Loucy (cell line): ENCODE measurements around the gene ADAM30.

Source experiments
- H2AFZ ChIP-seq: fragments of 200-600 bp; sonication (generic); 2 replicates; pipeline ENCODE4 v1.6.0; 2016; ENCODE audit warnings: antibody characterized with exemption, mild to moderate bottlenecking, low read length, moderate library complexity
- H3F3A ChIP-seq: fragments of 200-600 bp; 2 replicates; pipeline ENCODE4 v1.6.0; 2016; ENCODE audit warnings: antibody characterized with exemption, low read depth, mild to moderate bottlenecking
- H3K27me3 ChIP-seq: fragments of 200-600 bp; sonication (generic); 2 replicates; pipeline ENCODE4 v1.6.1; 2014; ENCODE audit warnings: low read length, mild to moderate bottlenecking; ENCODE audit not compliant: insufficient read depth, poor library complexity, severe bottlenecking
- H3K36me3 ChIP-seq: fragments of 200-600 bp; sonication (generic); 2 replicates; pipeline ENCODE4 v1.6.1; 2016; ENCODE audit warnings: low read length; ENCODE audit not compliant: insufficient read depth
- H3K4me1 ChIP-seq: fragments of 200-600 bp; sonication (generic); 2 replicates; pipeline ENCODE4 v1.5.1; 2014; ENCODE audit warnings: low read length, mild to moderate bottlenecking; ENCODE audit not compliant: insufficient read depth, poor library complexity, severe bottlenecking
- H3K4me2 ChIP-seq: fragments of 200-600 bp; sonication (generic); 2 replicates; pipeline ENCODE4 v1.6.0; 2014; ENCODE audit warnings: antibody characterized with exemption, low read length, low read depth, mild to moderate bottlenecking; ENCODE audit not compliant: poor library complexity, severe bottlenecking
- H3K4me3 ChIP-seq: fragments of 200-600 bp; sonication (generic); 2 replicates; pipeline ENCODE4 v1.5.1; 2014; ENCODE audit warnings: low read length, mild to moderate bottlenecking, mixed read lengths; ENCODE audit not compliant: poor library complexity, severe bottlenecking
- H3K79me2 ChIP-seq: fragments of 200-600 bp; sonication (generic); 2 replicates; pipeline ENCODE4 v1.6.1; 2014; ENCODE audit warnings: low read length; ENCODE audit not compliant: insufficient read depth
- H3K9ac ChIP-seq: fragments of 200-600 bp; sonication (generic); 2 replicates; pipeline ENCODE4 v1.6.0; 2014; ENCODE audit warnings: mild to moderate bottlenecking, low read depth, low read length, moderate library complexity; ENCODE audit not compliant: poor library complexity, severe bottlenecking
- H3K9me2 ChIP-seq: fragments of 200-600 bp; sonication (generic); replicated peaks from 2 replicates; pipeline ENCODE4 v1.6.1; 2016; ENCODE audit warnings: low read depth, low read length, mixed read lengths
- H3K9me3 ChIP-seq: fragments of 200-600 bp; sonication (generic); 2 replicates; pipeline ENCODE4 v1.6.1; 2014; ENCODE audit warnings: mild to moderate bottlenecking, antibody characterized with exemption, low read length, low read depth; ENCODE audit not compliant: insufficient read depth
- H4K20me1 ChIP-seq: fragments of 200-600 bp; sonication (generic); 2 replicates; pipeline ENCODE4 v1.6.0; 2014; ENCODE audit warnings: antibody characterized with exemption, low read length, mild to moderate bottlenecking; ENCODE audit not compliant: insufficient read depth, poor library complexity, severe bottlenecking
- EZH2phosphoT487 ChIP-seq: fragments of 200-600 bp; IDR thresholded peaks from 2 replicates; pipeline ENCODE4 v1.6.1; 2018; ENCODE audit warnings: antibody characterized with exemption, mild to moderate bottlenecking, moderate library complexity, borderline replicate concordance
- TF ChIP-seq, protein P1 (sequence below): fragments of 200-600 bp; sonication (generic); conservative IDR thresholded peaks from 2 replicates; pipeline ENCODE4 v1.5.1; 2014; ENCODE audit warnings: mild to moderate bottlenecking, antibody characterized with exemption, low read length

The ADAM30 gene

DNA sequence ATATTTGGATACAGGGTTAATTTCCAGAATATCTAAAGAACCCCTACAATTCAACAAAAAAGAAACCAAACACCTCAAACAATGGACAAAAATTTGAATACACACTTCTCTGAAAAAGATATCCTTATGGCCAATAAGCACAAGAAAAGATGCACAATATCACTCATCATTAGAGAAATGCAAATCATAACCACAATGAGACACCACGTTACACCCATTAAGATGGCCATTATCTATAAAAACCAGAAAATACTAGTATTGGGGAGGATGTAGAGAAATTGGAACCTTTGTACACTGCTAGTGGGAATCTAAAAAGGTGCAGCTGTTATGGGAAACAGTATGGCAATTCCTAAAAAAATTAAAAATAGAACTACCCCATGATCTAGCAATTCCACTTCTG lies 4.9 kb downstream of the ADAM30 start:
- H3K4me3 ChIP-seq: no peak overlapping the region
- no peaks in the 10 kb centered on the region for H3K79me2 ChIP-seq
- H3K9me2 ChIP-seq: no peaks in the 10 kb centered on the region
- H3K9me3 ChIP-seq: peaks cover 8% of the 10 kb centered on the region; the same call in 1 of the 2 replicates
- H3K27me3 ChIP-seq: no peaks in the 10 kb centered on the region
- TF ChIP-seq, protein P1, sequence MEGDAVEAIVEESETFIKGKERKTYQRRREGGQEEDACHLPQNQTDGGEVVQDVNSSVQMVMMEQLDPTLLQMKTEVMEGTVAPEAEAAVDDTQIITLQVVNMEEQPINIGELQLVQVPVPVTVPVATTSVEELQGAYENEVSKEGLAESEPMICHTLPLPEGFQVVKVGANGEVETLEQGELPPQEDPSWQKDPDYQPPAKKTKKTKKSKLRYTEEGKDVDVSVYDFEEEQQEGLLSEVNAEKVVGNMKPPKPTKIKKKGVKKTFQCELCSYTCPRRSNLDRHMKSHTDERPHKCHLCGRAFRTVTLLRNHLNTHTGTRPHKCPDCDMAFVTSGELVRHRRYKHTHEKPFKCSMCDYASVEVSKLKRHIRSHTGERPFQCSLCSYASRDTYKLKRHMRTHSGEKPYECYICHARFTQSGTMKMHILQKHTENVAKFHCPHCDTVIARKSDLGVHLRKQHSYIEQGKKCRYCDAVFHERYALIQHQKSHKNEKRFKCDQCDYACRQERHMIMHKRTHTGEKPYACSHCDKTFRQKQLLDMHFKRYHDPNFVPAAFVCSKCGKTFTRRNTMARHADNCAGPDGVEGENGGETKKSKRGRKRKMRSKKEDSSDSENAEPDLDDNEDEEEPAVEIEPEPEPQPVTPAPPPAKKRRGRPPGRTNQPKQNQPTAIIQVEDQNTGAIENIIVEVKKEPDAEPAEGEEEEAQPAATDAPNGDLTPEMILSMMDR: no peak
- no peak for TF ChIP-seq EZH2phosphoT487
- no peaks in the 10 kb centered on the region for H3F3A ChIP-seq
- no peaks in the 10 kb centered on the region for H3K36me3 ChIP-seq
- no peaks in the 10 kb centered on the region for H3K4me1 ChIP-seq
- no peaks in the 10 kb centered on the region for H4K20me1 ChIP-seq
- H2AFZ ChIP-seq: no peak overlapping the region
- no peak overlapping the region for H3K4me2 ChIP-seq
- no peak overlapping the region for H3K9ac ChIP-seq

- H3K79me2 ChIP-seq: no peaks in the 10 kb centered on the region
- H3K4me2 ChIP-seq: no peak overlapping the region
- peaks cover 8% of the 10 kb centered on the region; the same call in 1 of the 2 replicates for H3K9me3 ChIP-seq
- H3K9me2 ChIP-seq: no peaks in the 10 kb centered on the region
- no peaks in the 10 kb centered on the region for H3F3A ChIP-seq
- H3K9ac ChIP-seq: no peak overlapping the region
- TF ChIP-seq, protein P1: no peak
- TF ChIP-seq EZH2phosphoT487: no peak
- no peaks in the 10 kb centered on the region for H4K20me1 ChIP-seq
- H3K36me3 ChIP-seq: no peaks in the 10 kb centered on the region
- no peaks in the 10 kb centered on the region for H3K4me1 ChIP-seq
- H2AFZ ChIP-seq: no peak overlapping the region
- no peak overlapping the region for H3K4me3 ChIP-seq
- H3K27me3 ChIP-seq: no peaks in the 10 kb centered on the region
These were observed 7.8 kb downstream of the ADAM30 start for GRCh38 chr1:119888476-119888875.

DNA sequence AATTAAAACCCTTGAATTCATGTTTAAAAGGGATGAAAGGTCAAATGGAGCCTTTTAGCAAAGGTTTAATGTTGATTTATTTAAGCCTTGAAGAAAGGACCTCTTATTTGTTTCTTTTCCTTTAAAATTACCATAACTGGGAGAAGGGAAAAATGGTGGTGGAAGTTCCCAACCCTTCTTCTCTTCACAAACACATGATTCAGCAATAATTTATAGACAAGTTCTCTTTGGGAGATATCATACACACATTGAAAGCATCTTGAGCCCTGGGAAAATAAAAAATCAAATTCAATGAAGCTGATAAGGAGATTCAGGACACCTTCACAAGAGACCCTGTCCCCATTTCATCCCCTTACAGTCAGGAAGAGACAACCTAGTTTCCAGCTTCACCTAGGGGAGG lies 8.9 kb downstream of the ADAM30 start:
- Histone ChIP-seq H3K4me3 (no peak overlapping the region), H3F3A (no peaks in the 10 kb centered on the region), H3K79me2 (no peaks in the 10 kb centered on the region), H3K4me1 (no peaks in the 10 kb centered on the region), H3K9me2 (no peaks in the 10 kb centered on the region), H3K36me3 (no peaks in the 10 kb centered on the region), H3K9ac (no peak overlapping the region), H3K9me3 (peaks cover 8% of the 10 kb centered on the region; the same call in 1 of the 2 replicates), H2AFZ (no peak overlapping the region), H3K27me3 (no peaks in the 10 kb centered on the region), H3K4me2 (no peak overlapping the region), H4K20me1 (no peaks in the 10 kb centered on the region)
- no peak for TF ChIP-seq EZH2phosphoT487
- TF ChIP-seq, protein P1: no peak
